Measurements from ENCODE around the gene OR52B4.
A peak's percentile ranks its signal among the peaks of the same experiment; 100 is the strongest.
"Not testable (repeated sequence)": the region's sequence is repeated elsewhere in the genome, so short reads cannot be mapped to it uniquely, and the experiment has no call there.

Gene OR52B4

GRCh38 chr11:4368286-4368685 is at the start of gene OR52B4:
OR52B4 (minus strand) TSS chr11:4368386; CDS start chr11:4368295, 91 bp downstream.
- DNase-seq (ENCODE audit: low spot score): no peak

GRCh38 chr11:4416816-4417215 is 48.6 kb upstream of the OR52B4 start:
- DNase-seq (ENCODE audit: low spot score): no peak

DNA sequence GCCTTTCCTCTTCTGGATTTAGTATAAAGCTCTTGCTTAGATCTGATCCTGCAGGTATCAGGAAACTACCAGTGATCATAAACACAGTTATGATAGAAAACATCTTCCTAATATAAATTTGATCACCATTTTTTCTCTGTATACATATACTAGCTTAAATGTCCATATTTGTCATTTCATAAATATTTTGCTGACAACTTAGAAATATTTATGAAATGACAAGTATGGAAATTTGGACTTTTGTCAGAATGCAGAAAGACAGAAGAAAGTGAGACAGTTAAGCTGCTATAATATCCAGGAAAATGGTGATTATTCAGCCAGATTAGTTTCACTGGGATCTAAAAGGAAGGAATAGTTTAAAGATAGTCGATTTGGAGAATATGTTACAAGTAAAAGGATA is 48.1 kb upstream of the OR52B4 start:
- DNase-seq (ENCODE audit: low spot score): no peak

DNA sequence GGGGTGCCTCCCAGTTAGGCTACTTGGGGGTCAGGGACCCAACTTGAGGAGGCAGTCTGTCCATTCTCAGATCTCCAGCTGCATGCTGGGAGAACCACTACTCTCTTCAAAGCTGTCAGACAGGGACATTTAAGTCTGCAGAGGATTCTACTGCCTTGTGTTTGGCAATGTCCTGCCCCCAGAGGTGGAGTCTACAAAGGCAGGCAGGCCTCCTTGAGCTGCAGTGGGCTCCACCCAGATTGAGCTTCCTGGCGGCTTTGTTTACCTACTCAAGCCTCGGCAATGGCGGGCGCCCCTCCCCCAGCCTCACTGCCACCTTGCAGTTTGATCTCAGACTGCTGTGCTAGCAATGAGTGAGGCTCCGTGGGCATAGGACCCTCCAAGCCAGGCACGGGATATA is 38.0 kb upstream of the OR52B4 start:
- not testable (repeated sequence) for DNase-seq (ENCODE audit: low spot score)

DNA sequence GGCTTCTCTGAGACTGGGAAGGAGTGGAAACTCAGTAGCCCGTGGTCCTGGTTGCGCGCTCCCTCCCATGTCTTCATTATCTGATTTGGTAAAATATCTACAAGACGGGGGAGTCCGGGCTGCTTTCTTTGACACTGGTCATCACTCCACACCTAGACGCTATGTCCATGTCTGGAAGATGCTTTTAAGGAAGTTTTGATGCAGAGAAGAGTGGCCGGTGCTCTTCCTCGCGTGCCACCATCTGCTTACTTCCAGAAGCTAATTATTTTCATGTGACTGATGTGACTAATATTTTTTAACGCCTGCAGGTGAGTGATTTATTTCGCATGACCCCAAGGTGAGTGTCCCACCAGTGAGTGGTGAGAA is 25.7 kb upstream of the OR52B4 start:
- no peak for DNase-seq (ENCODE audit: low spot score)

- peak; percentile 93 for DNase-seq (ENCODE audit: low spot score)
These were observed 25.1 kb upstream of the OR52B4 start, which contains the start of gene TRIM21 for GRCh38 chr11:4393209-4393857. TRIM21 (minus strand) TSS chr11:4393702; CDS start chr11:4390409, 3,293 bp downstream.

- DNase-seq (ENCODE audit: low spot score): no peak
These were observed 20.0 kb upstream of the OR52B4 start for GRCh38 chr11:4388221-4388620.

DNA sequence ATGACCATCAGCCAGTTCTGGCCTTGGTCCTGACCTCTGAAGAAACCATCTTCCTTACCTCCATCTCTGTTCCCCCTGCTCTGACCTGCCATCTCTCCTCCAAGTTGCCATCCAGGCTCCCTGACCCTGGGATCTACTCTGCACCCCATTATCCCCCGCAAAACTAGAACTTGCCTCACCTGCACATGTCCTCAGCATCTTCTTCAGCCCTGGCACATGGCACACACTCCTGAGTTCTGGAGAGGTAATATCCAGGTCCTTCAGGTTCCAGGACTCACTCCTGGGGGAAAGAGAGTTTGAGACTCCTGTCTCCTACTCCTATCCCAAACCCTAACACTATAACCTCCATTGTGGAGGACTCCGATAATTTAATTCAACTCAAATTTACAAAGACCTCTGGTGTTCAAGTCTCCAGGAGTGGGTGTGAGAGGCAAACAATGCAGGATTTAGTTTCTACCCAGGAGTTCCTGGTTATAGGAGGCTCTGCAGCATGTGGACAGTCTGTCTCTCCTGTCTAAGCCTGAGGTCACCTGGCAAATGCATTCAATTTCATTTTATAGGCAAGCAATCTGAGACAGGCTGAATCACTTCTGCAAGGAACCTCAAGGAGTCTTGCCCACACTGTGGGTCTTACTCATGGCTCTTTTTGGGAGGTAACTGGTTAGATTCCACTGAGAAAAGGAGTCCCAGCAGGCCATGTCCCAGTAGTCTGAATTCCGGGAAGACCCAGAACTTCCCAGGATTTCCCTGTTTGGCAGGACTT is 18.0 kb upstream of the OR52B4 start:
- DNase-seq (ENCODE audit: low spot score): no peak

DNA sequence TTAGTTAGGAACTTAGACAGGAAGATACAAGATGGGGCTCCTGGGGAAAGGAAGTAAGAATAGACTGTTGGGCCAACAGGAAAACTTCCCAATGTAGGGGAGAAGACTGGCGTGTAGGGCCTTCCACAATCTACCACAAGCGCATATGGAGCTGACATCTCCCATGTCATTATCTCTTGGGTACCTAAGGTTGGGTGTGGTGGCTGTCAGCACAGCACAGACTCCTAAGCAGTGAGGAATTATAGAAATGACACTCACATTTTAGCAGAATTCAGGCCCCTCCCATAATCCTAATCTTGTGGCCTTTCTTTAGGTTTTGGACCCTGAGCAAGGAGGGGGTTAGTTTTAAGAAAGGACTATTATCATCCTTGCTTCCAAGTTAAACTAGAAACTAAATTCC is 13.7 kb upstream of the OR52B4 start:
- no peak for DNase-seq (ENCODE audit: low spot score)

DNA sequence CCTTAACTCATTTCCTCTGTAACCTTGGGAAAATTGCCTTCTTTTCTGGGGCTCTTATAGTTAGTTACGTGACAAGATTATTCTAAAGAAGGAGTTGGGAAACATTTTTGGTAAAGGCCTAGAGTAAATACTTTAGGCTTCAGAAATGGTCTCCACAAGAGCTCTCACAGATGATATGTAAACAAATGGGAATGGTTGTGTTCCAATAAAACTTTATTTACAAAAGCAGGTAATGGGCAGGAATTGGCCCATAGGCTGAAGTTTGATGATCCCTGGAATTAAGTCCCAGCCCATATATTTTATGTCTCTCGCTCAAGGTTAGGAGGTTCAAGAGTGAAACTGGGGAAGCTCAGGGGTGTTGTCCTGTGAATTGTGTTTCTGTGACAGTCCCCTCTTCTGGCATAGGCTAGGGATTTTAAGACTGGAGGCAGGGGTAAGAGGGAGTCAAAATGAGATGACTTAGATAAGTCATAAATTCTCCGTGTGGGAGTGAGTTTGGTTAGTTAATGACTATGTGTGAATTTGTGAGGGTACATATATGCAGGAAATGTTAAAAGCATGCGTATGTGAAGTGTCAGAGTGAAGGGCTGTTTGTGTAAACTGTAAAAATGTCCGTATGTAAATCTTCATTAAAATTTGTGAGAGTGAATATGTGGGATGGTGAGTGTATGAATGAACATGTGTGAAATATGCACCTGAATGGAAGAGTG is 7.4 kb upstream of the OR52B4 start:
- no peak for DNase-seq (ENCODE audit: low spot score)

GRCh38 chr11:4370166-4370565 is 2.0 kb upstream of the OR52B4 start:
- no peak for DNase-seq (ENCODE audit: low spot score)

DNA sequence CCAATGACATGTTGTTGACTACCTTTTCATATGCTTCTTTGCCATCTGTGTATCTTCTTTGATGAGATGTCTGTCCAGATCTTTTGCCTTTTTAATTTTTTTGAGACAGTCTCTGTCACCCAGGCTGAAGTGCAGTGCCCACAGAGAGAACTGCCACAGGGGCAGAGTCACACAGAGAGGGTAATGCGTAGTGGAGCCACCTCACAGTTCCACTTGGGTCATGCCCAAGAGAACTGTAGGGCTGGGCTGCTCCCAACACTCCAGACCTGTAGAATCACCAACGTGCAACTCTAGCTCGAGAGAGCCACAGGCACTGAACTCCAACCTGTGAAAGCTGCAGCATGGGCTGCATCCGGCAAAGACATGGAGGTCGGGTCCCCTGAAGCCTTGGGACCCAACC is 20.0 kb downstream of the OR52B4 start:
- DNase-seq (ENCODE audit: low spot score): not testable (repeated sequence)

- DNase-seq (ENCODE audit: low spot score): not testable (repeated sequence)
These were observed 22.8 kb downstream of the OR52B4 start for GRCh38 chr11:4345366-4345765.

GRCh38 chr11:4334356-4334755 is 33.8 kb downstream of the OR52B4 start:
- not testable (repeated sequence) for DNase-seq (ENCODE audit: low spot score)
